ENCODE measurements around the gene ZSCAN31. TPM values are rescaled to one million over a fixed set of nuclear protein-coding genes. Genes with fewer than 3 reads are reported as not detected.

The ZSCAN31 gene
- 4.1 and 6.2 TPM in 2 replicates for total RNA-seq
- long read RNA-seq, transcript ZSCAN31-201 (4 exons, 2,619 nt) = major isoform, 14 of 34 reads
- long read RNA-seq, transcript ZSCAN31-209 (4 exons, 3,050 nt) = minor isoform, 8 of 34 reads
- long read RNA-seq, partial matches to known transcripts = 2 of 34 reads
- long read RNA-seq, other reads (novel, unspliced or antisense) = 1 of 34 reads

GRCh38 chr6:28335564-28336283, at the start of gene ZSCAN31:
TSS of gene ZSCAN31 (minus strand) at chr6:28336148. CDS start at chr6:28329683, 6,465 bp downstream.
- Mint-ChIP-seq H3K4me1 (ENCODE audit: unreplicated experiment) (peaks cover 6% of the 10 kb centered on the region), H3K4me3 (ENCODE audit: unreplicated experiment) (no peak within 1 kb of the TSS), H3K9me3 (ENCODE audit: unreplicated experiment) (no peaks in the 10 kb centered on the region), H3K27me3 (ENCODE audit: unreplicated experiment) (peaks cover 6% of the 10 kb centered on the region), H3K36me3 (ENCODE audit: unreplicated experiment) (no peaks in the 10 kb centered on the region), H3K27ac (ENCODE audit: unreplicated experiment) (no peak within 1 kb of the TSS)
- peak; percentile 96 for DNase-seq (ENCODE audit: extremely low spot score, unreplicated experiment)
- no peak for TF ChIP-seq CTCF (IDR thresholded peaks at IDR 0.05)

- H3K4me3 Mint-ChIP-seq (ENCODE audit: unreplicated experiment) = no peak overlapping the region
- TF ChIP-seq CTCF (IDR thresholded peaks at IDR 0.05) = no peak
- peaks cover 8% of the 10 kb centered on the region for H3K4me1 Mint-ChIP-seq (ENCODE audit: unreplicated experiment)
- H3K36me3 Mint-ChIP-seq (ENCODE audit: unreplicated experiment) = peaks cover 56% of the 10 kb centered on the region
- peaks cover 6% of the 10 kb centered on the region for H3K9me3 Mint-ChIP-seq (ENCODE audit: unreplicated experiment)
- H3K27ac Mint-ChIP-seq (ENCODE audit: unreplicated experiment) = no peak overlapping the region
- no peak for DNase-seq (ENCODE audit: extremely low spot score, unreplicated experiment)
- no peaks in the 10 kb centered on the region for H3K27me3 Mint-ChIP-seq (ENCODE audit: unreplicated experiment)
Measured at GRCh38 chr6:28384143-28384533, 48.2 kb upstream of the ZSCAN31 start.

GRCh38 chr6:28383235-28384142, 47.5 kb upstream of the ZSCAN31 start:
- DNase-seq (ENCODE audit: extremely low spot score, unreplicated experiment) = no peak
- H3K4me3 Mint-ChIP-seq (ENCODE audit: unreplicated experiment) = peak overlapping the region; percentile 74
- peak overlapping the region; percentile 79 for H3K27ac Mint-ChIP-seq (ENCODE audit: unreplicated experiment)
- no peaks in the 10 kb centered on the region for H3K27me3 Mint-ChIP-seq (ENCODE audit: unreplicated experiment)
- peaks cover 8% of the 10 kb centered on the region for H3K4me1 Mint-ChIP-seq (ENCODE audit: unreplicated experiment)
- peak; percentile 26 for TF ChIP-seq CTCF (IDR thresholded peaks at IDR 0.05)
- peaks cover 6% of the 10 kb centered on the region for H3K9me3 Mint-ChIP-seq (ENCODE audit: unreplicated experiment)
- peaks cover 56% of the 10 kb centered on the region for H3K36me3 Mint-ChIP-seq (ENCODE audit: unreplicated experiment)

GRCh38 chr6:28380381-28380780, 44.4 kb upstream of the ZSCAN31 start:
- DNase-seq (ENCODE audit: extremely low spot score, unreplicated experiment) = no peak
- peaks cover 6% of the 10 kb centered on the region for H3K9me3 Mint-ChIP-seq (ENCODE audit: unreplicated experiment)
- H3K27me3 Mint-ChIP-seq (ENCODE audit: unreplicated experiment) = no peaks in the 10 kb centered on the region
- H3K4me1 Mint-ChIP-seq (ENCODE audit: unreplicated experiment) = peaks cover 8% of the 10 kb centered on the region
- H3K27ac Mint-ChIP-seq (ENCODE audit: unreplicated experiment) = no peak overlapping the region
- no peak for TF ChIP-seq CTCF (IDR thresholded peaks at IDR 0.05)
- no peak overlapping the region for H3K4me3 Mint-ChIP-seq (ENCODE audit: unreplicated experiment)
- H3K36me3 Mint-ChIP-seq (ENCODE audit: unreplicated experiment) = peaks cover 53% of the 10 kb centered on the region

All from osteocyte (in vitro differentiated cells).